AG10803 (cell line): ENCODE measurements around the gene GDF7.

Source experiments
- DNase-seq: peaks from one replicate; pipeline ENCODE4 v3.0.0; 2010; ENCODE audit warnings: low read depth
- H3K4me3 ChIP-seq: 2 replicates; pipeline ENCODE4 v1.5.1; 2011; ENCODE audit warnings: mild to moderate bottlenecking, low read length, control low read depth
- TF ChIP-seq, protein P1 (sequence below): conservative IDR thresholded peaks from 2 replicates; pipeline ENCODE4 v1.5.1; 2011; ENCODE audit warnings: mild to moderate bottlenecking, low read length, control low read depth, inconsistent platforms

The GDF7 gene

DNA sequence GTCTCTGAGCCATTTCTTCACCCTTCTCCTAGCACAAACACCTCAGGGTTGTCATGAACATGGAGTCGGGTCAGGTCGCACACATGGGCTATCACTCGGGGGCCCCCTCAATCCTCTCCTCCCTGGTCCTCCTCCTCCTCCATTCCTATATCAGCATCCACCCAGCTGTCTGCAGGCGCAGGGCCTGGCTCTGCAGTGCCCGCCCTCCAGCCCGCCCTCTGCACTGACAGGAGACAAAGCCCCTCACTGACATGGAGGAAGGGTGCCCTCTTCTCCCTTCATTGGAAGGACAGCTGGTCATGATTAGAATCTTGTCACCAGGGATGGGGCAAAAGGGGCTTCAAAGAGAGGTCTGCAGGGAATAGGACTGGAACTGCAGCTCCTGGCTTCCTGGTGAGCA, 37.8 kb upstream of the GDF7 start:
- TF ChIP-seq, protein P1, sequence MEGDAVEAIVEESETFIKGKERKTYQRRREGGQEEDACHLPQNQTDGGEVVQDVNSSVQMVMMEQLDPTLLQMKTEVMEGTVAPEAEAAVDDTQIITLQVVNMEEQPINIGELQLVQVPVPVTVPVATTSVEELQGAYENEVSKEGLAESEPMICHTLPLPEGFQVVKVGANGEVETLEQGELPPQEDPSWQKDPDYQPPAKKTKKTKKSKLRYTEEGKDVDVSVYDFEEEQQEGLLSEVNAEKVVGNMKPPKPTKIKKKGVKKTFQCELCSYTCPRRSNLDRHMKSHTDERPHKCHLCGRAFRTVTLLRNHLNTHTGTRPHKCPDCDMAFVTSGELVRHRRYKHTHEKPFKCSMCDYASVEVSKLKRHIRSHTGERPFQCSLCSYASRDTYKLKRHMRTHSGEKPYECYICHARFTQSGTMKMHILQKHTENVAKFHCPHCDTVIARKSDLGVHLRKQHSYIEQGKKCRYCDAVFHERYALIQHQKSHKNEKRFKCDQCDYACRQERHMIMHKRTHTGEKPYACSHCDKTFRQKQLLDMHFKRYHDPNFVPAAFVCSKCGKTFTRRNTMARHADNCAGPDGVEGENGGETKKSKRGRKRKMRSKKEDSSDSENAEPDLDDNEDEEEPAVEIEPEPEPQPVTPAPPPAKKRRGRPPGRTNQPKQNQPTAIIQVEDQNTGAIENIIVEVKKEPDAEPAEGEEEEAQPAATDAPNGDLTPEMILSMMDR = no peak
- DNase-seq = no peak
- no peak overlapping the region for H3K4me3 ChIP-seq

DNA sequence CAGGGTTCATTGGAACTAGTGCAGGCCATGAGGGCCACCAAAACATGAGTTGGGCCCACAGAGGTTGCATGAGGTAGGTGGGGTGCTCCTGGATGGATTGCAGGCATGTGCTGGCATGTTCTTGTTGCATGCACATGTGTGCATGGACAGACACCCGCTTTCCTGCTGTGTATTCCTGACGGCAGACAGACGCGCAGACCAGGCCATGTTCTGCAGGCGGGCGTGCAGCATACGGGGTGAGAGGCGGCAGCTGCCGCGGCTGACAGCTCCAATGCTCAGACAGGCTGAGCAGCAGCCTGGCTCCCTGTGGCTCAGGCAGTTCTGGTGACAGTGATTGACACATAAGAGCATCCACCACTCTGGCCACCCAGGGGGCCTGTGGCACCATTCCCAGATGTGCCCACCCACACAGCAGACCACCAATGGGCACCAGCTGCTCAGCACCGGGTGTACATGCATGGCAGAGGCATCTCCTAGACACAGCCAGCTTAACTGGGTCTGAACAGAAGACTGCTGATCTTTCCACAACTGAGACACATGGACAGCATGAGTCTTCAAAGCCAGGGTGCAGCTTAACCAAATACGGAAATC, 37.3 kb upstream of the GDF7 start:
- no peak for DNase-seq
- TF ChIP-seq, protein P1 = no peak
- H3K4me3 ChIP-seq = no peak overlapping the region

DNA sequence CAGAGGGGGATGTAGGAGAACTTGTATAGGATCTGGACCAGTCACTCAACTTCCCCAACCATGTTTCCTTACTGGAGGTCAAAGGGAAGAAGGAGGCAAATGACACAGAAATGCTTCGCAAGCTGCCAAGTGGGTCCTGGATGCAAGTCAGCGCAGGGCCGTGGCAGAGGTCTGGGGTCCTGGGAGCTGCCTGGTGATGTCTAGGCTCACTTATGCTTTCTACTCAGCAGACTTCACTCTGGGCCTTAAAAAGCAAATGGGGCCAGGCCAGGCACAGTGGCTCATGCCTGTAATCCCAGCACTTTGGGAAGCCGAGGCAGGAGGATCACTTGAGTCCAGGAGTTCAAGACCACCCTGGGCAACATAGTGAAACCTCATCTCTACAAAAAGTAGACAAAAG, 36.0 kb upstream of the GDF7 start:
- H3K4me3 ChIP-seq = no peak overlapping the region
- TF ChIP-seq, protein P1 = no peak
- no peak for DNase-seq

DNA sequence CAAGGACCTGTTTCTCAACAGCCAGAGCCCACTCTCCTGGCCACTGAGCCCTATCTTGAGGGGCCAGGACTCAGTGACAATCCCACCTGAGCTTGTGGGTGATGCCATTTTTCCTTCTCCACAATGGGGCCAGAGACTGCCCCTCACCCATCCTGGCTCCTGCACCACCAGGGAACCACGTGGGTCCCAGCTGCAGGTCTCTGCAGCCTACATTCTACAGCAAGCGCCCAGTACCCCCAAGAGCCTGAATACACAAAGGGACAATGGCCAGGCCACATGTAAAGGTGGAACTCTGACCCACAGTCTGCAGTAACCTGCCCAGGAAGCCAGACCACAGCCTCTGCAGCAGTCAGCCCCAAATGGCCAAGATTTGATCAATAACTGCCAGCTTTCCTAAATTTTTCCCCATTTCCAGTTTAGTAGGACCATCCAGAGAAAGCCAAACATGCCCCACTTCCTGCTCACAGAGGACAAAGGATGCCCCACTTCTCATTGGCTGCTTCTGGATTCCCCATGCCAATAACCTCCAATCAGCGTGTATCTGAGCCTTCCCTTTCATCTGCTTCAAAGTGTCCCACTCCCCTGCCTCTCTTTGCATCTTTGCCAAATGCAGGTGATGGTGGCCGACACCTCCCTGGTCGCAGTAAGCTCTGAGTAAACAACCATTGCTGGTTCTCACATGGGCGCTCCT, 35.2 kb upstream of the GDF7 start:
- TF ChIP-seq, protein P1 = no peak
- no peak for DNase-seq
- no peak overlapping the region for H3K4me3 ChIP-seq

DNA sequence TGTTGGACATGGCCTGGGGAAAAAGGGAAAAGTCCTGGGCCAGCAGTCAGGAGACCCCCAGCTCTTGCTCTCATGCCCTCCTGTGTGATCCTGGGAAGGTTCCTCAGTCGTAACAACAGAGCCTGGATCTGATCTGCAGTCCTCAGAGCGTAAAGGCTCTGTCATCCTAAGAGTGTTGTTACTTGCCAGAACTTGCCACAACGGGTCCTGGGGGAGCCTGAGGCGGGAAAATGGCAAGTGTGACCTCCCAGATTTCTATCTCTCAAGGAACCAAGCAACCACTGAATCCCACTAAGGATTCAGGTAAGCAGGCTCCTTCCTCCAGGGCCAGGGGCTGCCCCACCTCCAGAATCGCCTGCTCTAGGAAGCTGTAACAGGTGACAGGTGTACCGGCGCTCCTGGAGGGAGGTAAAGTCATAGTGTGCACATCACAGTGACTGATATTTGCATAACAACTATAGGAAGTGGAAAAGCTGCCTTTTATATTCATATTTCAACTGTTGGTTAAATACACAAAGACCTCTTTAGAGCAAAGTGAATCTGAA, 34.4 kb upstream of the GDF7 start:
- TF ChIP-seq, protein P1 = no peak
- DNase-seq = no peak
- no peak overlapping the region for H3K4me3 ChIP-seq

DNA sequence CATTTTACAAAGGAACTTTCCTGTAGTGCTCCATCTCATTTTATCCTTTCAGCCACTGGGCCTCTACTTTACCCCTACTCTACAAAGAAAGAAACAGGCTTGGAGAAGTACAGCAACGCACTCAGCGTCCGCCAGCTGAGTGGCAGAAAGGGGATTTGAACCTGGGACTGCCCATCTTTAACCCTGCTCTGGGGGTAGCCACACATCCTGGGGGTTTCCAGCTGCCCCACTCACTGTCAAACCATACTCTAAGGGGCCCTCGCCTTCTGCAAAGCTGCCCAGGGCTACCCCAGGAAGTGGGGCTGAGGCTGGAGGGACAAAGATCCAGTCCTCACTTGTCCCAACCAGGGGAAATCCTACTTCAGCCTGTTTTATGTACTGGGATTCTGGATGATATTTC, 33.9 kb upstream of the GDF7 start:
- TF ChIP-seq, protein P1 = no peak
- DNase-seq = no peak
- H3K4me3 ChIP-seq = no peak overlapping the region
